Gastrocnemius medialis (tissue), 4 donors: ENCODE measurements around the gene HOOK2.

ENCODE experiments used
- CTCF ChIP-seq, 5 experiments: fragments of 450-650 bp in 3 of 5; fragments of 200-600 bp in 2 of 5; sonication (generic) in 2 of 5; IDR thresholded peaks in 4 of 5; conservative IDR thresholded peaks in 1 of 5; 1 replicate in 4 of 5; 2 replicates in 1 of 5; pipeline ENCODE4 v1.5.1; 2016 to 2019; ENCODE audit warnings: antibody characterized with exemption in 5 of 5, mild to moderate bottlenecking in 3 of 5, moderate library complexity in 3 of 5
- POLR2A ChIP-seq, 2 donors: fragments of 450-650 bp; IDR thresholded peaks; one replicate each; pipeline ENCODE4 v1.6.1; 2017; ENCODE audit warnings: antibody characterized with exemption in 2 of 2, mild to moderate bottlenecking in 2 of 2, moderate library complexity in 2 of 2

- no peak for TF ChIP-seq CTCF (IDR thresholded peaks at IDR 0.05 in 4 of 5, conservative IDR thresholded peaks at IDR 0.05 in 1 of 5)
- no peak for TF ChIP-seq POLR2A (IDR thresholded peaks at IDR 0.05)
These were observed 25.1 kb upstream of the HOOK2 start for GRCh38 chr19:12800466-12800770.
